H1 (cell line): ENCODE data around the gene USH1G. TPM values are rescaled to one million over a fixed set of nuclear protein-coding genes. Genes with fewer than 3 reads are reported as not detected.

Experiments
- CTCF ChIA-PET: fragments of 300-600 bp; sonication (Branson Sonifier 250); formaldehyde crosslinking; loops from one replicate; lab custom pipeline; 2021; ENCODE audit not compliant: partially characterized antibody; lab: Charles Lee
- POLR2A ChIA-PET: fragments of 300-600 bp; sonication (Branson Sonifier 250); formaldehyde crosslinking; loops from one replicate; lab custom pipeline; 2021; ENCODE audit warnings: inconsistent platforms; ENCODE audit not compliant: partially characterized antibody; lab: Charles Lee
- DNase-seq, 2 experiments: peaks; one replicate each; pipeline versions ENCODE4 v3.0.0 to v3.0.0-alpha.2; 2010 to 2022; ENCODE audit warnings: low spot score in 2 of 2, low read depth in 1 of 2, mixed read lengths in 1 of 2
- FAIRE-seq: peaks from 2 replicates; lab custom pipeline; 2011; peaks lifted over from hg19 to GRCh38; lab: Jason Lieb, UNC
- H2AFZ ChIP-seq: 2 replicates; pipeline ENCODE4 v1.8.1; 2012; ENCODE audit warnings: low read length, inconsistent platforms
- H2AK5ac ChIP-seq: 2 replicates; pipeline ENCODE4 v1.6.1; 2013; ENCODE audit warnings: low read depth, low read length
- H2BK120ac ChIP-seq: replicated peaks from 2 replicates; pipeline ENCODE3; 2013; ENCODE audit warnings: low read depth, low read length, inconsistent platforms
- H2BK12ac ChIP-seq: 2 replicates; pipeline ENCODE4 v1.6.1; 2013; ENCODE audit warnings: low read depth, low read length
- H2BK15ac ChIP-seq: 2 replicates; pipeline ENCODE4 v1.6.1; 2013; ENCODE audit warnings: low read length
- H2BK20ac ChIP-seq: 2 replicates; pipeline ENCODE4 v1.6.1; 2013; ENCODE audit warnings: low read length
- H2BK5ac ChIP-seq: 2 replicates; pipeline ENCODE4 v1.6.1; 2013; ENCODE audit warnings: low read depth, low read length
- H3K14ac ChIP-seq: 2 replicates; pipeline ENCODE4 v1.6.1; 2013; ENCODE audit warnings: inconsistent platforms; ENCODE audit not compliant: insufficient read length
- H3K18ac ChIP-seq: 2 replicates; pipeline ENCODE4 v1.6.1; 2013; ENCODE audit warnings: low read length; ENCODE audit errors: extremely low read depth
- H3K23ac ChIP-seq: 2 replicates; pipeline ENCODE4 v1.6.1; 2013; ENCODE audit warnings: inconsistent platforms; ENCODE audit not compliant: insufficient read length
- H3K23me2 ChIP-seq: 2 replicates; pipeline ENCODE4 v1.6.1; 2013; ENCODE audit warnings: low read depth, low read length
- H3K27ac ChIP-seq: 2 replicates; pipeline ENCODE4 v1.6.1; 2011; ENCODE audit warnings: low read depth, low read length, inconsistent platforms
- H3K27me3 ChIP-seq, 4 experiments: replicated peaks in 1 of 4; 1 replicate in 1 of 4; 2 replicates in 3 of 4; pipeline versions ENCODE4 v1.6.1 to v1.8.1; 2011 to 2013; ENCODE audit warnings: low read length in 3 of 4, mild to moderate bottlenecking in 3 of 4, inconsistent platforms in 2 of 4, mixed read lengths in 2 of 4, moderate library complexity in 1 of 4; ENCODE audit not compliant: control insufficient read depth in 3 of 4, insufficient read depth in 3 of 4; ENCODE audit errors: extremely low read depth in 1 of 4
- H3K36me3 ChIP-seq, 4 experiments: 2 replicates each; pipeline versions ENCODE4 v1.6.1 to v1.8.1; 2011 to 2013; ENCODE audit warnings: mild to moderate bottlenecking in 4 of 4, low read length in 3 of 4, moderate library complexity in 2 of 4, control low read depth in 1 of 4, inconsistent platforms in 1 of 4; ENCODE audit not compliant: insufficient read depth in 4 of 4, control insufficient read depth in 2 of 4
- H3K4ac ChIP-seq: replicated peaks from 2 replicates; pipeline ENCODE3; 2013; ENCODE audit warnings: low read length, low read depth, mixed read lengths, inconsistent platforms; ENCODE audit not compliant: insufficient read length
- H3K4me1 ChIP-seq, 4 experiments: replicated peaks in 1 of 4; 1 replicate in 1 of 4; 2 replicates in 3 of 4; pipeline versions ENCODE4 v1.6.1 to v1.8.1; 2011 to 2013; ENCODE audit warnings: low read length in 3 of 4, inconsistent platforms in 2 of 4, mixed read lengths in 1 of 4; ENCODE audit not compliant: insufficient read depth in 4 of 4, control insufficient read depth in 3 of 4
- H3K4me2 ChIP-seq, 2 experiments: 2 replicates each; pipeline versions ENCODE4 v1.6.1 to v1.8.1; 2011 to 2013; ENCODE audit warnings: low read depth in 2 of 2, low read length in 2 of 2, control low read depth in 1 of 2, inconsistent platforms in 1 of 2, mild to moderate bottlenecking in 1 of 2; ENCODE audit not compliant: insufficient read depth in 1 of 2
- H3K4me3 ChIP-seq, 4 experiments: fragments of 200-600, 300-600 bp in 1 of 4; sonication (generic), shearing (Covaris generic), sonication (Bioruptor Twin) in 1 of 4; 2 replicates each; pipeline versions ENCODE4 v1.5.1 to v1.8.1; 2011 to 2016; ENCODE audit warnings: low read length in 4 of 4, low read depth in 3 of 4, control low read depth in 2 of 4, inconsistent platforms in 2 of 4, mild to moderate bottlenecking in 2 of 4, mixed read lengths in 1 of 4, moderate library complexity in 1 of 4; ENCODE audit not compliant: insufficient read depth in 2 of 4; ENCODE audit errors: extremely low read depth in 1 of 4
- H3K56ac ChIP-seq: replicated peaks from 2 replicates; pipeline ENCODE3; 2013; ENCODE audit warnings: low read depth, mild to moderate bottlenecking, mixed read lengths, low read length, inconsistent platforms; ENCODE audit not compliant: insufficient read length
- H3K79me1 ChIP-seq: 2 replicates; pipeline ENCODE4 v1.6.1; 2013; ENCODE audit warnings: low read depth, low read length, control low read depth
- H3K79me2 ChIP-seq, 2 experiments: 2 replicates each; pipeline versions ENCODE4 v1.6.1 to v1.8.1; 2012 to 2013; ENCODE audit warnings: low read length in 2 of 2, mild to moderate bottlenecking in 2 of 2, inconsistent platforms in 1 of 2; ENCODE audit not compliant: insufficient read depth in 2 of 2, control insufficient read depth in 1 of 2
- H3K9ac ChIP-seq, 4 experiments: replicated peaks in 1 of 4; 1 replicate in 1 of 4; 2 replicates in 3 of 4; pipeline versions ENCODE4 v1.6.1 to v1.8.1; 2011 to 2013; ENCODE audit warnings: low read depth in 3 of 4, low read length in 3 of 4, control low read depth in 2 of 4, mild to moderate bottlenecking in 2 of 4, moderate library complexity in 2 of 4, inconsistent platforms in 1 of 4; ENCODE audit errors: extremely low read depth in 1 of 4
- H3K9me3 ChIP-seq, 2 experiments: 2 replicates each; pipeline versions ENCODE4 v1.6.1 to v1.8.1; 2012 to 2013; ENCODE audit warnings: mild to moderate bottlenecking in 2 of 2, moderate library complexity in 2 of 2, control low read depth in 1 of 2, inconsistent platforms in 1 of 2, low read depth in 1 of 2, low read length in 1 of 2, mixed read lengths in 1 of 2; ENCODE audit not compliant: insufficient read depth in 2 of 2
- H4K20me1 ChIP-seq, 2 experiments: replicated peaks in 1 of 2; 2 replicates each; pipeline versions ENCODE3 to v1.8.1; 2011 to 2013; ENCODE audit warnings: inconsistent platforms in 2 of 2, low read length in 2 of 2, mild to moderate bottlenecking in 1 of 2; ENCODE audit not compliant: insufficient read depth in 2 of 2, control insufficient read depth in 1 of 2
- H4K5ac ChIP-seq: 2 replicates; pipeline ENCODE4 v1.6.1; 2013; ENCODE audit warnings: low read length, low read depth, mixed read lengths, inconsistent platforms; ENCODE audit not compliant: insufficient read length
- H4K8ac ChIP-seq: 2 replicates; pipeline ENCODE4 v1.8.0; 2013; ENCODE audit warnings: mild to moderate bottlenecking, moderate library complexity, low read length, inconsistent platforms; ENCODE audit not compliant: insufficient read depth; ENCODE audit errors: extremely low read depth
- H4K91ac ChIP-seq: replicated peaks from 2 replicates; pipeline ENCODE3; 2013; ENCODE audit warnings: low read length, mixed read lengths, inconsistent platforms; ENCODE audit not compliant: insufficient read length
- ASH2L ChIP-seq: fragments of 200-600, 300-600 bp; sonication (generic); IDR thresholded peaks from one replicate; pipeline ENCODE4 v1.7.1; 2017; ENCODE audit warnings: low read length
- BACH1 ChIP-seq: IDR thresholded peaks from 2 replicates; pipeline ENCODE4 v1.6.1; 2012; ENCODE audit warnings: low read length, improper control_type of control experiment
- FOSL1 ChIP-seq: IDR thresholded peaks from 2 replicates; pipeline ENCODE4 v1.6.1; 2011; ENCODE audit warnings: mild to moderate bottlenecking, low read depth, low read length, moderate library complexity; ENCODE audit not compliant: insufficient read depth
- GTF2F1 ChIP-seq: IDR thresholded peaks from 2 replicates; pipeline ENCODE4 v1.6.1; 2012; ENCODE audit warnings: low read depth, low read length, improper control_type of control experiment, borderline replicate concordance
- KDM4A ChIP-seq: IDR thresholded peaks from one replicate; pipeline ENCODE4 v1.7.1; 2012; ENCODE audit warnings: low read depth, mild to moderate bottlenecking, moderate library complexity, low read length, inconsistent platforms; ENCODE audit not compliant: severe bottlenecking
- PHF8 ChIP-seq: fragments of 200-600 bp; sonication (generic); conservative IDR thresholded peaks from 2 replicates; pipeline ENCODE4 v1.7.1; 2012; ENCODE audit warnings: low read depth, mild to moderate bottlenecking, inconsistent platforms, low read length, moderate library complexity
- POLR2AphosphoS5 ChIP-seq: IDR thresholded peaks from 2 replicates; pipeline ENCODE4 v1.6.1; 2011; ENCODE audit warnings: low read depth, low read length
- TAF1 ChIP-seq: IDR thresholded peaks from 2 replicates; pipeline ENCODE4 v1.6.1; 2011; ENCODE audit warnings: mild to moderate bottlenecking, low read depth, low read length
- TBP ChIP-seq: IDR thresholded peaks from 2 replicates; pipeline ENCODE4 v1.6.1; 2011; ENCODE audit warnings: low read depth, low read length, improper control_type of control experiment
- WGBS, 2 experiments: shearing (Covaris generic) in 1 of 2; methylation state at CpG; one replicate each; pipeline versions ENCODE4 v1.1.6 to v1.1.7; 2013 to 2015; ENCODE audit warnings: low lambda C conversion rate in 2 of 2, mixed read lengths in 2 of 2, inconsistent platforms in 1 of 2, low coverage in 1 of 2, missing lambda C conversion rate in 1 of 2; ENCODE audit not compliant: insufficient replicate concordance in 2 of 2, insufficient coverage in 1 of 2, insufficient read length in 1 of 2; ENCODE audit errors: extremely low coverage in 1 of 2, missing lambda C conversion rate in 1 of 2; 5-methylcytosine and 5-hydroxymethylcytosine counted together
- polyA plus RNA-seq, 7 experiments: library from polyadenylated mRNA; depleted of rRNA in 3 of 7; stranded (reverse) in 5 of 7; unstranded in 2 of 7; fragments of >200 nt in 5 of 7; fragments of 200-250 nt in 2 of 7; gene quantifications; 1 replicate in 5 of 7; 2 replicates in 1 of 7; 4 replicates in 1 of 7; pipeline versions ENCODE4 v1.2.1 to v1.2.3, GENCODE V29; 2011 to 2013; ENCODE audit warnings: missing spikeins in 2 of 7, mixed read lengths in 2 of 7
- total RNA-seq: library from RNA; stranded (reverse); fragmentation: NEBNext Ultra II Directional; extraction: Animal tissue kit (Norgen Biotek cat#: 25700); gene quantifications from 2 replicates; pipeline ENCODE4 v1.2.1, GENCODE V29; 2021

Gene USH1G
- total and polyA plus RNA-seq, 2 of the 8 experiments (the other 6 are each of a cell fraction or from before 2014, with no cell fraction given): 1.6 to 4.3 TPM

- FAIRE-seq (no peak), DNase-seq (no peak)
- H2BK20ac ChIP-seq: no peak within 1 kb of the TSS
- peak within 1 kb of the TSS; percentile 85 for H3K4ac ChIP-seq
- ChIA-PET CTCF (interaction anchor here (0.7 to 81.0 kb wide), 9 partner anchors 9 to 215 kb away, joined by 3 to 2981 read pairs (median 3); partner anchors contain the start of genes GRIN2C, NAT9 and OTOP2), POLR2A (interaction anchor here (0.6 to 2.6 kb wide), 28 partner anchors 10 to 908 kb away, joined by 3 to 17 read pairs (median 4); partner anchors contain the start of genes GRIN2C, NAT9, OTOP2 and SLC16A5)
- peak within 1 kb of the TSS; percentile 95 for H2BK5ac ChIP-seq
- peaks cover 10% of the 10 kb centered on the region for H3K23me2 ChIP-seq
- peak within 1 kb of the TSS; percentile 82 for H4K91ac ChIP-seq
- no peaks in the 10 kb centered on the region for H3K9me3 ChIP-seq
- H3K4me3 ChIP-seq: peak within 1 kb of the TSS; percentile 76 to 99 (median 86)
- H3K36me3 ChIP-seq: no peaks in the 10 kb centered on the region
- H4K5ac ChIP-seq: peak within 1 kb of the TSS; percentile 92
- peaks cover 0 to 1% of the 10 kb centered on the region in 2 experiments for H4K20me1 ChIP-seq
- peaks cover 0 to 14% (median 6%) of the 10 kb centered on the region in 4 experiments; a peak in 6 of 7 replicates for H3K4me1 ChIP-seq
- 0 out of 2 replicates have a peak within 1 kb of the TSS, but pooled peaks have one; percentile 44 for H2BK12ac ChIP-seq
- peak within 1 kb of the TSS; percentile 75 for H3K18ac ChIP-seq
- H3K79me2 ChIP-seq: no peaks in the 10 kb centered on the region; a peak in 1 of 4 replicates
- H3K56ac ChIP-seq: peak within 1 kb of the TSS; percentile 51
- no peak within 1 kb of the TSS for H2BK15ac ChIP-seq
- 0 out of 2 replicates have a peak within 1 kb of the TSS, but pooled peaks have one; percentile 40 for H2AK5ac ChIP-seq
- H4K8ac ChIP-seq: peak within 1 kb of the TSS; percentile 94; the same call in 1 of the 2 replicates
- H3K79me1 ChIP-seq: peaks cover 7% of the 10 kb centered on the region; the same call in 1 of the 2 replicates
- peak within 1 kb of the TSS; percentile 90 for H3K27ac ChIP-seq
- H3K27me3 ChIP-seq: peaks cover 0 to 3% (median 0%) of the 10 kb centered on the region in 4 experiments; a peak in 2 of 7 replicates
- no peak within 1 kb of the TSS for H3K23ac ChIP-seq
- WGBS, 2 experiments: 11% methylated on average over 30 of the region's 38 CpGs; no CpG with 5 or more reads in 1 of the 2 experiments
- H3K14ac ChIP-seq: no peak within 1 kb of the TSS
- H3K9ac ChIP-seq: peak within 1 kb of the TSS; percentile 77 to 98 (median 90)
- peak within 1 kb of the TSS; percentile 56 for H2BK120ac ChIP-seq
- no peak for TF ChIP-seq BACH1
- peak; percentile 44; the same call in 1 of the 2 replicates for TF ChIP-seq GTF2F1
- peak; percentile 89; the same call in 1 of the 2 replicates for TF ChIP-seq POLR2AphosphoS5
- TF ChIP-seq ASH2L: peak; percentile 8
- TF ChIP-seq PHF8: peak; percentile 67
- TF ChIP-seq FOSL1: no peak
- peak; percentile 64 for TF ChIP-seq KDM4A
- TF ChIP-seq TAF1: peak; percentile 75; the same call in 1 of the 2 replicates
- peak; percentile 79 for TF ChIP-seq TBP
- H2AFZ ChIP-seq: peak within 1 kb of the TSS; percentile 47; the same call in 1 of the 2 replicates
- H3K4me2 ChIP-seq: peak within 1 kb of the TSS; percentile 94 to 100
Observed at GRCh38 chr17:74872313-74873036, 50.6 kb downstream of the USH1G start, which contains the start of gene FDXR. TSS of gene FDXR (minus strand) at chr17:74872994. CDS start at chr17:74872944, 50 bp downstream.
